SJSA1 (cell line): ENCODE results near the gene BTBD8. TPM values are rescaled to one million over a fixed set of nuclear protein-coding genes. Genes with fewer than 3 reads are reported as not detected.
"Not testable (repeated sequence)": the region's sequence is repeated elsewhere in the genome, so short reads cannot be mapped to it uniquely, and the experiment has no call there.

Experiments
- DNase-seq, 2 experiments: peaks; one replicate each; pipeline ENCODE4 v3.0.0-alpha.2; 2015 to 2020; ENCODE audit warnings: low spot score in 2 of 2, low read depth in 1 of 2
- H3K27ac ChIP-seq: fragments of 250-450 bp; sonication (Bioruptor Pico); 2 replicates; pipeline ENCODE4 v1.5.1; 2020; ENCODE audit warnings: mild to moderate bottlenecking, moderate library complexity
- H3K27me3 ChIP-seq: fragments of 250-450 bp; sonication (Bioruptor Pico); replicated peaks from 2 replicates; pipeline ENCODE4 v1.5.1; 2020; ENCODE audit warnings: mild to moderate bottlenecking, moderate library complexity
- H3K36me3 ChIP-seq: fragments of 250-450 bp; sonication (Bioruptor Pico); 2 replicates; pipeline ENCODE4 v1.5.1; 2020; ENCODE audit warnings: mild to moderate bottlenecking
- H3K4me1 ChIP-seq: fragments of 250-450 bp; sonication (Bioruptor Pico); replicated peaks from 2 replicates; pipeline ENCODE4 v1.6.1; 2021; ENCODE audit warnings: mild to moderate bottlenecking
- H3K4me3 ChIP-seq: fragments of 250-450 bp; sonication (Bioruptor Pico); 2 replicates; pipeline ENCODE4 v1.5.1; 2020; ENCODE audit warnings: mild to moderate bottlenecking
- H3K9me3 ChIP-seq: fragments of 250-450 bp; sonication (Bioruptor Pico); replicated peaks from 2 replicates; pipeline ENCODE4 v1.5.1; 2020; ENCODE audit warnings: mild to moderate bottlenecking
- total RNA-seq: library from RNA; depleted of rRNA; stranded (reverse); fragments of >200 nt; shearing (Covaris generic); gene quantifications from 2 replicates; pipeline ENCODE4 v1.2.3, GENCODE V29; 2014

The BTBD8 gene
- total RNA-seq, 1 experiment from 2014 or later: 1.1 TPM

GRCh38 chr1:92075311-92075710, 4.8 kb upstream of the BTBD8 start, which contains the start of gene SETSIP:
TSS of gene SETSIP (minus strand) at chr1:92075411. CDS start at chr1:92075411, 0 bp downstream.
- Histone ChIP-seq H3K4me1 (no peaks in the 10 kb centered on the region), H3K9me3 (no peaks in the 10 kb centered on the region), H3K27me3 (no peaks in the 10 kb centered on the region), H3K4me3 (no peak within 1 kb of the TSS), H3K36me3 (no peaks in the 10 kb centered on the region), H3K27ac (no peak within 1 kb of the TSS)
- DNase-seq: no peak

DNA sequence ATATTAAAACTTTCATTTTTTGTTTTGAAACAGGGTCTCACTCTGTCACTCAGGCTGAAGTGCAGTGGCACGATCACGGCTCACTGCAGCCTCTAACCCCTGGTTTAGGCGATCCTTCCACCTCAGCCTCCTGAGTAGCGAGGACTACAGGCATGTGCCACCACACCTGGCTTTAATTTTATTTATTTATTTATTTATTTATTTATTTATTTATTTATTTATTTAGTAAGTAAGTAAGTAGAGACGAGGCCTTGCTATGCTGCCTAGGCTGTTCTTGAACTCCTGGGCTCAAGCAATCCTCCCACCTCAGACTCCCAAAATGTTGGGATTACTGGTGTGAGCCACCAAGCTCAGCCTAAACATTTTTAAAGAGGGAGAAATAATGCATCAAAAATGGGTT, 3.8 kb upstream of the BTBD8 start:
- H3K36me3 ChIP-seq: no peaks in the 10 kb centered on the region
- no peaks in the 10 kb centered on the region for H3K27me3 ChIP-seq
- H3K9me3 ChIP-seq: no peaks in the 10 kb centered on the region
- H3K4me3 ChIP-seq: no peak overlapping the region
- no peaks in the 10 kb centered on the region for H3K4me1 ChIP-seq
- H3K27ac ChIP-seq: no peak overlapping the region
- no peak for DNase-seq

DNA sequence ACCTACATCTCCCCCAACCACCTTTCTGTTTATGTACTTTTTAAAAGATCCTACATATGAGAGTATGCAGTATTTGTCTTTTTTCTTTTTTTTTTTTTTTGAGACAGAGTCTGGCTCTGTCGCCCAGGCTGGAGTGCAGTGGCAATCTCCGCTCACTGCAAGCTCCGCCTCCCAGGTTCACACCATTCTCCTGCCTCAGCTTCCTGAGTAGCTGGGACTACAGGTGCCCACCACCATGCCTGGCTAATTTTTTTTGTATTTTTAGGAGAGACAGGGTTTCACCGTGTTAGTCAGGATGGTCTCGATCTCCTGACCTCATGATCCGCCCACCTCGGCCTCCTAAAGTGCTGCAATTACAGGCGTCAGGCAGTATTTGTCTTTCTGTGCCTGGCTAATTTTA, 2.1 kb upstream of the BTBD8 start:
- H3K36me3 ChIP-seq, H3K4me1 ChIP-seq, H3K27ac ChIP-seq, H3K27me3 ChIP-seq, H3K9me3 ChIP-seq, DNase-seq, H3K4me3 ChIP-seq: not testable (repeated sequence)

- Histone ChIP-seq H3K9me3 (no peaks in the 10 kb centered on the region), H3K4me3 (peak overlapping the region; percentile 52; the same call in 1 of the 2 replicates), H3K36me3 (no peaks in the 10 kb centered on the region), H3K4me1 (no peaks in the 10 kb centered on the region), H3K27me3 (no peaks in the 10 kb centered on the region), H3K27ac (no peak overlapping the region)
- no peak for DNase-seq
Observed at GRCh38 chr1:92079441-92079840, 704 bp upstream of the BTBD8 start.

GRCh38 chr1:92081031-92081430, 886 bp downstream of the BTBD8 start:
- H3K27ac ChIP-seq: no peak overlapping the region
- H3K27me3 ChIP-seq: no peaks in the 10 kb centered on the region

GRCh38 chr1:92084651-92085050, 4.5 kb downstream of the BTBD8 start:
- no peak for DNase-seq
- Histone ChIP-seq H3K27ac (no peak overlapping the region), H3K36me3 (no peaks in the 10 kb centered on the region), H3K4me3 (no peak overlapping the region), H3K27me3 (no peaks in the 10 kb centered on the region), H3K9me3 (peaks cover 14% of the 10 kb centered on the region; the same call in 1 of the 2 replicates), H3K4me1 (no peaks in the 10 kb centered on the region)

More at GRCh38 chr1:92081031-92081430, 886 bp downstream of the BTBD8 start:
- H3K9me3 ChIP-seq: peaks cover 11% of the 10 kb centered on the region; the same call in 1 of the 2 replicates
- no peaks in the 10 kb centered on the region for H3K36me3 ChIP-seq
- peak overlapping the region; percentile 52 for H3K4me3 ChIP-seq
- no peaks in the 10 kb centered on the region for H3K4me1 ChIP-seq
- DNase-seq: no peak

GRCh38 chr1:92085727-92086126, 5.6 kb downstream of the BTBD8 start:
- H3K4me3 ChIP-seq: no peak overlapping the region
- no peak overlapping the region for H3K27ac ChIP-seq
- H3K36me3 ChIP-seq: no peaks in the 10 kb centered on the region
- peaks cover 14% of the 10 kb centered on the region; the same call in 1 of the 2 replicates for H3K9me3 ChIP-seq
- H3K4me1 ChIP-seq: no peaks in the 10 kb centered on the region
- no peaks in the 10 kb centered on the region for H3K27me3 ChIP-seq
- DNase-seq: no peak

- H3K9me3 ChIP-seq: peaks cover 14% of the 10 kb centered on the region; the same call in 1 of the 2 replicates
- no peaks in the 10 kb centered on the region for H3K27me3 ChIP-seq
- no peak overlapping the region for H3K4me3 ChIP-seq
- no peak for DNase-seq
- H3K36me3 ChIP-seq: no peaks in the 10 kb centered on the region
- no peaks in the 10 kb centered on the region for H3K4me1 ChIP-seq
- H3K27ac ChIP-seq: no peak overlapping the region
Observed at GRCh38 chr1:92087542-92087941, 7.4 kb downstream of the BTBD8 start.

GRCh38 chr1:92091625-92092024, 11.5 kb downstream of the BTBD8 start:
- Histone ChIP-seq H3K27ac (no peak overlapping the region), H3K36me3 (no peaks in the 10 kb centered on the region), H3K27me3 (no peaks in the 10 kb centered on the region), H3K4me1 (no peaks in the 10 kb centered on the region), H3K9me3 (no peaks in the 10 kb centered on the region), H3K4me3 (no peak overlapping the region)
- DNase-seq: no peak

DNA sequence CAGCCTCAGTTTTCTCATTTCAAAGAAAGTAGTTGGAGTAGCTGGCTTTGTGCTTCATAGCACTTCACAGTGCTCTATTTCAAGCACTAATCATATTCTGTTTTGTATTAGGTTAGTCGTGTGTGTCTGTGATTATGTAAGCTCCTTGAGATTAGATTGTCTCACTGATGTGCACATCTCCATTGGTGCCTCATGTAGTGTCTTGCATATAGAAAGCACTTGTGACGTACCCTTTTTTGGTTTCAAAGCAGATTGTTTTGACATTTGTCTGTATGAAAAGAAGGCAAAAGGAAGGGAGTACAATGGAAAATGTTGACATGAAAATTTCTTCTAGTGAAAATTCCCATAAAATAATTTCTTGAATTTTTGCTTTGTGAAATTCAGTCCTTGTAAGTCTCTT, 13.9 kb downstream of the BTBD8 start:
- Histone ChIP-seq H3K4me3 (no peak overlapping the region), H3K27ac (no peak overlapping the region), H3K27me3 (no peaks in the 10 kb centered on the region), H3K9me3 (no peaks in the 10 kb centered on the region), H3K4me1 (no peaks in the 10 kb centered on the region), H3K36me3 (no peaks in the 10 kb centered on the region)
- no peak for DNase-seq

- DNase-seq: no peak
- H3K4me1 ChIP-seq: no peaks in the 10 kb centered on the region
- H3K9me3 ChIP-seq: no peaks in the 10 kb centered on the region
- H3K27ac ChIP-seq: no peak overlapping the region
- H3K4me3 ChIP-seq: no peak overlapping the region
- H3K36me3 ChIP-seq: no peaks in the 10 kb centered on the region
- H3K27me3 ChIP-seq: no peaks in the 10 kb centered on the region
Observed at GRCh38 chr1:92094595-92094994, 14.4 kb downstream of the BTBD8 start.

DNA sequence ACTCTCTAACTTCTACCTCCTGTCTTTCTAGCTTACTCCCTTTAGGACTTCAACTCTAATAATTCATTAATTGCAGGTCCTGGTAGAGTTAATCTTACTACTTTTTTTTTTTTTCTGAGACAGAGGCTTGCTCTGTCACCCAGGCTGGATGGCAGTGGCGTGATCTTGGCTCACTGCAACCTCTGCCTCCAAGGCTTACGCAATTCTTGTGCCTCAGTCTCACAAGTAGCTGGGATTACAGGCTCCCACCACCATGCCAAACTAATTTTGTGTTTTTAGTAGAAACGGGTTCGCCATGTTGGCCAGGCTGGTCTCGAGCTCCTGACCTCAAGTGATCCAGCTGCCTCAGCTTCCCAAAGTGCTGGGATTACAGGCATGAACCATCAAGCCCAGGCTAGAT, 15.7 kb downstream of the BTBD8 start:
- Histone ChIP-seq H3K27ac (no peak overlapping the region), H3K9me3 (no peaks in the 10 kb centered on the region), H3K4me3 (no peak overlapping the region), H3K36me3 (no peaks in the 10 kb centered on the region), H3K4me1 (no peaks in the 10 kb centered on the region), H3K27me3 (no peaks in the 10 kb centered on the region)
- no peak for DNase-seq

DNA sequence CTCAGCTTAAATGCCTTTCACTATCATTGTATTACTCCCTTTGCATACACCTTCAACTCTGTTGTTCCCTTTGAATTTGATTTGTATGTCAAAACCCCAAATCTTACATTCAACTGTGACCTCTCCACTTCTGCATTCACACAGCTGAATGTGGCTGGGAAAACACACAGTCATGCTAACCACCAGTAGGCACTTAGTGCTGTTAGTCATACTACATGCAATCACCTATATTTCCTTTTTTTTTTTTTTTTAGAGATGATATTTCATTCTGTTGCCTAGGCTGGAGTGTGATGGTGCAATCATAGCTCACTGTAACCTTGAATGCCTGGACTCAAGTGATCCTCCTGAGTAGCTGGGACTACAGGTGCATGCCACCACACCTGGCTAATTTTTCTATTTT, 16.2 kb downstream of the BTBD8 start:
- no peaks in the 10 kb centered on the region for H3K36me3 ChIP-seq
- no peak for DNase-seq
- no peaks in the 10 kb centered on the region for H3K4me1 ChIP-seq
- H3K27ac ChIP-seq: no peak overlapping the region
- H3K27me3 ChIP-seq: no peaks in the 10 kb centered on the region
- H3K9me3 ChIP-seq: no peaks in the 10 kb centered on the region
- H3K4me3 ChIP-seq: no peak overlapping the region

- Histone ChIP-seq H3K4me3 (no peak overlapping the region), H3K27me3 (no peaks in the 10 kb centered on the region), H3K4me1 (no peaks in the 10 kb centered on the region), H3K36me3 (no peaks in the 10 kb centered on the region), H3K9me3 (no peaks in the 10 kb centered on the region), H3K27ac (no peak overlapping the region)
- no peak for DNase-seq
Observed at GRCh38 chr1:92105546-92106081, 25.5 kb downstream of the BTBD8 start.

DNA sequence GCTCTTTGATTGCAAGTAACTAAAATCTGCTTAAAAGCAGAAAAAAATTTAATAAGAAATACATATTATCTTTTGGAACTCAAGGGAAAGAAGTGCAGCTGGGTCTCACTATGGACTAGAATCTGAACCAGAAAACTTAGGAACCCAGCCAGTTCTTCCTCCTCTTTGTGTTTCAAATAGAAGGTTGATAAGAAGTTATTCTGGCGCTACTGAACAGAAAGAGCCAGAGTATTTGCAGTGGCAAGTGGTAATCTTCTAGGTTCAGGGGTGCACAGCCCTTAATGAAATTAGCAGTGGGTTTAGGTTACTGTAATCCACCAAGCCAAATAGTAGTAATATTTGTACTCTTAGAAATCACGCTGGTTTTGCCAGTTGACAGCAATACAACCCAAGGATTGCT, 28.5 kb downstream of the BTBD8 start:
- Histone ChIP-seq H3K36me3 (no peaks in the 10 kb centered on the region), H3K9me3 (no peaks in the 10 kb centered on the region), H3K4me1 (no peaks in the 10 kb centered on the region), H3K4me3 (no peak overlapping the region), H3K27ac (no peak overlapping the region), H3K27me3 (no peaks in the 10 kb centered on the region)
- no peak for DNase-seq
